ENCODE results near the gene ROBO2.

The ROBO2 gene

GRCh38 chr3:77102951-77103769, 63.3 kb downstream of the ROBO2 start:
- H3K27me3 ChIP-seq (ENCODE audit: insufficient read depth, low read length), result no peaks in the 10 kb centered on the region
- peaks cover 7% of the 10 kb centered on the region for H3K4me1 ChIP-seq (ENCODE audit: control insufficient read depth, insufficient read depth, low read length, unreplicated experiment)
- no peaks in the 10 kb centered on the region for H3K36me3 ChIP-seq (ENCODE audit: insufficient read depth, low read length)
- H3K27ac ChIP-seq (ENCODE audit: low read depth, low read length), result peak overlapping the region; percentile 47
- H3K79me2 ChIP-seq (ENCODE audit: control insufficient read depth, insufficient read depth, low read length, unreplicated experiment), result no peaks in the 10 kb centered on the region
- no peak overlapping the region for H2AFZ ChIP-seq (ENCODE audit: low read length, unreplicated experiment)
- no peak overlapping the region for H3K4me3 ChIP-seq (ENCODE audit: low read depth, low read length)

- Histone ChIP-seq H3K4me1 (ENCODE audit: control insufficient read depth, insufficient read depth, low read length, unreplicated experiment) (no peaks in the 10 kb centered on the region), H3K4me3 (ENCODE audit: low read depth, low read length) (no peak overlapping the region), H3K27me3 (ENCODE audit: insufficient read depth, low read length) (no peaks in the 10 kb centered on the region), H3K27ac (ENCODE audit: low read depth, low read length) (no peak overlapping the region), H2AFZ (ENCODE audit: low read length, unreplicated experiment) (no peak overlapping the region), H3K36me3 (ENCODE audit: insufficient read depth, low read length) (no peaks in the 10 kb centered on the region), H3K79me2 (ENCODE audit: control insufficient read depth, insufficient read depth, low read length, unreplicated experiment) (no peaks in the 10 kb centered on the region)
These were observed 82.8 kb downstream of the ROBO2 start for GRCh38 chr3:77122652-77123051.

GRCh38 chr3:77125966-77126365, 86.1 kb downstream of the ROBO2 start:
- Histone ChIP-seq H2AFZ (ENCODE audit: low read length, unreplicated experiment) (no peak overlapping the region), H3K27ac (ENCODE audit: low read depth, low read length) (no peak overlapping the region), H3K27me3 (ENCODE audit: insufficient read depth, low read length) (no peaks in the 10 kb centered on the region), H3K36me3 (ENCODE audit: insufficient read depth, low read length) (no peaks in the 10 kb centered on the region), H3K4me3 (ENCODE audit: low read depth, low read length) (no peak overlapping the region), H3K79me2 (ENCODE audit: control insufficient read depth, insufficient read depth, low read length, unreplicated experiment) (no peaks in the 10 kb centered on the region), H3K4me1 (ENCODE audit: control insufficient read depth, insufficient read depth, low read length, unreplicated experiment) (no peaks in the 10 kb centered on the region)

- Histone ChIP-seq H3K27ac (ENCODE audit: low read depth, low read length) (no peak overlapping the region), H2AFZ (ENCODE audit: low read length, unreplicated experiment) (no peak overlapping the region), H3K4me1 (ENCODE audit: control insufficient read depth, insufficient read depth, low read length, unreplicated experiment) (no peaks in the 10 kb centered on the region), H3K36me3 (ENCODE audit: insufficient read depth, low read length) (no peaks in the 10 kb centered on the region), H3K4me3 (ENCODE audit: low read depth, low read length) (no peak overlapping the region), H3K27me3 (ENCODE audit: insufficient read depth, low read length) (no peaks in the 10 kb centered on the region), H3K79me2 (ENCODE audit: control insufficient read depth, insufficient read depth, low read length, unreplicated experiment) (no peaks in the 10 kb centered on the region)
These were observed 94.9 kb downstream of the ROBO2 start for GRCh38 chr3:77134769-77135168.

GRCh38 chr3:77137559-77137958, 97.7 kb downstream of the ROBO2 start:
- no peaks in the 10 kb centered on the region for H3K36me3 ChIP-seq (ENCODE audit: insufficient read depth, low read length)
- no peak overlapping the region for H3K27ac ChIP-seq (ENCODE audit: low read depth, low read length)
- H3K27me3 ChIP-seq (ENCODE audit: insufficient read depth, low read length), result no peaks in the 10 kb centered on the region
- no peaks in the 10 kb centered on the region for H3K4me1 ChIP-seq (ENCODE audit: control insufficient read depth, insufficient read depth, low read length, unreplicated experiment)
- H3K79me2 ChIP-seq (ENCODE audit: control insufficient read depth, insufficient read depth, low read length, unreplicated experiment), result no peaks in the 10 kb centered on the region
- H3K4me3 ChIP-seq (ENCODE audit: low read depth, low read length), result no peak overlapping the region
- H2AFZ ChIP-seq (ENCODE audit: low read length, unreplicated experiment), result no peak overlapping the region

GRCh38 chr3:77139624-77140023, 99.7 kb downstream of the ROBO2 start:
- Histone ChIP-seq H2AFZ (ENCODE audit: low read length, unreplicated experiment) (no peak overlapping the region), H3K27me3 (ENCODE audit: insufficient read depth, low read length) (no peaks in the 10 kb centered on the region), H3K4me1 (ENCODE audit: control insufficient read depth, insufficient read depth, low read length, unreplicated experiment) (no peaks in the 10 kb centered on the region), H3K36me3 (ENCODE audit: insufficient read depth, low read length) (no peaks in the 10 kb centered on the region), H3K27ac (ENCODE audit: low read depth, low read length) (no peak overlapping the region), H3K79me2 (ENCODE audit: control insufficient read depth, insufficient read depth, low read length, unreplicated experiment) (no peaks in the 10 kb centered on the region), H3K4me3 (ENCODE audit: low read depth, low read length) (no peak overlapping the region)

- H2AFZ ChIP-seq (ENCODE audit: low read length, unreplicated experiment), result no peak overlapping the region
- H3K4me1 ChIP-seq (ENCODE audit: control insufficient read depth, insufficient read depth, low read length, unreplicated experiment), result no peaks in the 10 kb centered on the region
These were observed 101.5 kb downstream of the ROBO2 start for GRCh38 chr3:77141423-77141822.

GRCh38 chr3:77142578-77142977, 102.7 kb downstream of the ROBO2 start:
- H3K79me2 ChIP-seq (ENCODE audit: control insufficient read depth, insufficient read depth, low read length, unreplicated experiment), result no peaks in the 10 kb centered on the region
- no peak overlapping the region for H3K27ac ChIP-seq (ENCODE audit: low read depth, low read length)
- no peak overlapping the region for H3K4me3 ChIP-seq (ENCODE audit: low read depth, low read length)
- H3K4me1 ChIP-seq (ENCODE audit: control insufficient read depth, insufficient read depth, low read length, unreplicated experiment), result no peaks in the 10 kb centered on the region
- H2AFZ ChIP-seq (ENCODE audit: low read length, unreplicated experiment), result no peak overlapping the region
- no peaks in the 10 kb centered on the region for H3K36me3 ChIP-seq (ENCODE audit: insufficient read depth, low read length)
- no peaks in the 10 kb centered on the region for H3K27me3 ChIP-seq (ENCODE audit: insufficient read depth, low read length)

More at GRCh38 chr3:77141423-77141822, 101.5 kb downstream of the ROBO2 start:
- Histone ChIP-seq H3K27me3 (ENCODE audit: insufficient read depth, low read length) (no peaks in the 10 kb centered on the region), H3K36me3 (ENCODE audit: insufficient read depth, low read length) (no peaks in the 10 kb centered on the region), H3K4me3 (ENCODE audit: low read depth, low read length) (no peak overlapping the region), H3K79me2 (ENCODE audit: control insufficient read depth, insufficient read depth, low read length, unreplicated experiment) (no peaks in the 10 kb centered on the region), H3K27ac (ENCODE audit: low read depth, low read length) (no peak overlapping the region)

- Histone ChIP-seq H2AFZ (ENCODE audit: low read length, unreplicated experiment) (no peak overlapping the region), H3K79me2 (ENCODE audit: control insufficient read depth, insufficient read depth, low read length, unreplicated experiment) (no peaks in the 10 kb centered on the region)
These were observed 106.1 kb downstream of the ROBO2 start for GRCh38 chr3:77146004-77146403.

GRCh38 chr3:77147836-77148578, 108.1 kb downstream of the ROBO2 start:
- H3K27me3 ChIP-seq (ENCODE audit: insufficient read depth, low read length), result no peaks in the 10 kb centered on the region
- H3K36me3 ChIP-seq (ENCODE audit: insufficient read depth, low read length), result no peaks in the 10 kb centered on the region
- H3K79me2 ChIP-seq (ENCODE audit: control insufficient read depth, insufficient read depth, low read length, unreplicated experiment), result no peaks in the 10 kb centered on the region
- H3K4me3 ChIP-seq (ENCODE audit: low read depth, low read length), result no peak overlapping the region
- H3K4me1 ChIP-seq (ENCODE audit: control insufficient read depth, insufficient read depth, low read length, unreplicated experiment), result no peaks in the 10 kb centered on the region
- H3K27ac ChIP-seq (ENCODE audit: low read depth, low read length), result no peak overlapping the region
- no peak overlapping the region for H2AFZ ChIP-seq (ENCODE audit: low read length, unreplicated experiment)

More at GRCh38 chr3:77146004-77146403, 106.1 kb downstream of the ROBO2 start:
- Histone ChIP-seq H3K36me3 (ENCODE audit: insufficient read depth, low read length) (no peaks in the 10 kb centered on the region), H3K4me1 (ENCODE audit: control insufficient read depth, insufficient read depth, low read length, unreplicated experiment) (no peaks in the 10 kb centered on the region), H3K4me3 (ENCODE audit: low read depth, low read length) (no peak overlapping the region), H3K27ac (ENCODE audit: low read depth, low read length) (no peak overlapping the region), H3K27me3 (ENCODE audit: insufficient read depth, low read length) (no peaks in the 10 kb centered on the region)

- Histone ChIP-seq H3K27ac (ENCODE audit: low read depth, low read length) (no peak overlapping the region), H3K79me2 (ENCODE audit: control insufficient read depth, insufficient read depth, low read length, unreplicated experiment) (no peaks in the 10 kb centered on the region), H3K4me1 (ENCODE audit: control insufficient read depth, insufficient read depth, low read length, unreplicated experiment) (no peaks in the 10 kb centered on the region), H3K27me3 (ENCODE audit: insufficient read depth, low read length) (no peaks in the 10 kb centered on the region), H3K4me3 (ENCODE audit: low read depth, low read length) (no peak overlapping the region), H2AFZ (ENCODE audit: low read length, unreplicated experiment) (no peak overlapping the region), H3K36me3 (ENCODE audit: insufficient read depth, low read length) (no peaks in the 10 kb centered on the region)
These were observed 109.5 kb downstream of the ROBO2 start for GRCh38 chr3:77149382-77149781.

Data from ACC112 (cell line).